HEK293 (cell line): ENCODE results near the gene CAPNS1.

Experiments
- EGR2 ChIP-seq: fragments of 450-650 bp; formaldehyde crosslinking; IDR thresholded peaks from 2 replicates; pipeline ENCODE4 v1.5.1; 2016; ENCODE audit warnings: low read depth, missing biosample characterization, missing genetic modification characterization
- ELK4 ChIP-seq: IDR thresholded peaks from 2 replicates; pipeline ENCODE4 v1.6.1; 2011; ENCODE audit warnings: mild to moderate bottlenecking, low read depth, low read length, borderline replicate concordance
- GLIS2 ChIP-seq: fragments of 450-650 bp; formaldehyde crosslinking; IDR thresholded peaks from 2 replicates; pipeline ENCODE4 v1.5.1; 2016; ENCODE audit warnings: missing biosample characterization, missing genetic modification characterization
- HOXC10 ChIP-seq: sonication (generic); formaldehyde crosslinking; IDR thresholded peaks from 2 replicates; pipeline ENCODE4 v1.8.1; 2023; ENCODE audit warnings: mild to moderate bottlenecking, missing genetic modification reagents
- KLF10 ChIP-seq: fragments of 450-650 bp; IDR thresholded peaks from 2 replicates; pipeline ENCODE4 v1.5.1; 2018; ENCODE audit warnings: missing biosample characterization, mild to moderate bottlenecking, missing genetic modification characterization
- REPIN1 ChIP-seq: fragments of 450-650 bp; formaldehyde crosslinking; IDR thresholded peaks from 2 replicates; pipeline ENCODE4 v1.5.1; 2017; ENCODE audit warnings: missing biosample characterization, missing genetic modification characterization, low read depth
- REST ChIP-seq: fragments of 450-650 bp; formaldehyde crosslinking; IDR thresholded peaks from 2 replicates; pipeline ENCODE4 v1.5.1; 2016; ENCODE audit warnings: missing biosample characterization, missing genetic modification characterization
- SCRT2 ChIP-seq: fragments of 450-650 bp; formaldehyde crosslinking; IDR thresholded peaks from 2 replicates; pipeline ENCODE4 v1.5.1; 2016; ENCODE audit warnings: missing biosample characterization, missing genetic modification characterization
- YY1 ChIP-seq: fragments of 450-650 bp; formaldehyde crosslinking; IDR thresholded peaks from 2 replicates; pipeline ENCODE4 v1.5.1; 2018; ENCODE audit warnings: missing biosample characterization, missing genetic modification characterization
- ZEB2 ChIP-seq: fragments of 450-650 bp; formaldehyde crosslinking; IDR thresholded peaks from 2 replicates; pipeline ENCODE4 v1.5.1; 2016; ENCODE audit warnings: missing biosample characterization, missing genetic modification characterization
- ZFHX2 ChIP-seq: fragments of 450-650 bp; formaldehyde crosslinking; conservative IDR thresholded peaks from 2 replicates; pipeline ENCODE4 v1.5.1; 2016; ENCODE audit warnings: missing biosample characterization, missing genetic modification characterization
- ZFP69B ChIP-seq: fragments of 450-650 bp; formaldehyde crosslinking; IDR thresholded peaks from 2 replicates; pipeline ENCODE4 v1.5.1; 2016; ENCODE audit warnings: missing biosample characterization, missing genetic modification characterization
- ZIC2 ChIP-seq: fragments of 450-650 bp; formaldehyde crosslinking; IDR thresholded peaks from 2 replicates; pipeline ENCODE4 v1.5.1; 2016; ENCODE audit warnings: missing biosample characterization, missing genetic modification characterization
- ZNF10 ChIP-seq: fragments of 450-650 bp; formaldehyde crosslinking; IDR thresholded peaks from 2 replicates; pipeline ENCODE4 v1.5.1; 2017; ENCODE audit warnings: missing biosample characterization, missing genetic modification characterization
- ZNF140 ChIP-seq: fragments of 450-650 bp; formaldehyde crosslinking; IDR thresholded peaks from 2 replicates; pipeline ENCODE4 v1.5.1; 2016; ENCODE audit warnings: missing biosample characterization, missing genetic modification characterization
- ZNF2 ChIP-seq: fragments of 450-650 bp; formaldehyde crosslinking; IDR thresholded peaks from 2 replicates; pipeline ENCODE4 v1.5.1; 2016; ENCODE audit warnings: missing biosample characterization, missing genetic modification characterization
- ZNF221 ChIP-seq: fragments of 450-650 bp; formaldehyde crosslinking; IDR thresholded peaks from 2 replicates; pipeline ENCODE4 v1.5.1; 2017; ENCODE audit warnings: missing biosample characterization, missing genetic modification characterization, borderline replicate concordance
- ZNF24 ChIP-seq: fragments of 450-650 bp; formaldehyde crosslinking; IDR thresholded peaks from 2 replicates; pipeline ENCODE4 v1.5.1; 2016; ENCODE audit warnings: missing biosample characterization, missing genetic modification characterization
- ZNF248 ChIP-seq: fragments of 450-650 bp; formaldehyde crosslinking; IDR thresholded peaks from 2 replicates; pipeline ENCODE4 v1.5.1; 2017; ENCODE audit warnings: missing biosample characterization, missing genetic modification characterization
- ZNF433 ChIP-seq: fragments of 450-650 bp; formaldehyde crosslinking; IDR thresholded peaks from 2 replicates; pipeline ENCODE4 v1.5.1; 2016; ENCODE audit warnings: missing biosample characterization, missing genetic modification characterization, low read depth
- ZNF501 ChIP-seq: fragments of 450-650 bp; formaldehyde crosslinking; IDR thresholded peaks from 2 replicates; pipeline ENCODE4 v1.5.1; 2016; ENCODE audit warnings: missing biosample characterization, missing genetic modification characterization
- ZNF623 ChIP-seq: fragments of 450-650 bp; formaldehyde crosslinking; IDR thresholded peaks from 2 replicates; pipeline ENCODE4 v1.5.1; 2016; ENCODE audit warnings: missing biosample characterization, missing genetic modification characterization
- ZNF624 ChIP-seq: fragments of 450-650 bp; formaldehyde crosslinking; IDR thresholded peaks from 2 replicates; pipeline ENCODE4 v1.5.1; 2017; ENCODE audit warnings: missing biosample characterization, missing genetic modification characterization
- ZNF654 ChIP-seq: fragments of 450-650 bp; formaldehyde crosslinking; IDR thresholded peaks from 2 replicates; pipeline ENCODE4 v1.5.1; 2016; ENCODE audit warnings: low read depth, missing biosample characterization, missing genetic modification characterization
- ZNF777 ChIP-seq: fragments of 450-650 bp; formaldehyde crosslinking; IDR thresholded peaks from 2 replicates; pipeline ENCODE4 v1.5.1; 2017; ENCODE audit warnings: missing biosample characterization, missing genetic modification characterization, borderline replicate concordance
- ZXDB ChIP-seq: fragments of 450-650 bp; formaldehyde crosslinking; IDR thresholded peaks from 2 replicates; pipeline ENCODE4 v1.5.1; 2016; ENCODE audit warnings: missing biosample characterization, missing genetic modification characterization
- TF ChIP-seq, protein P1 (sequence below): fragments of 450-650 bp; formaldehyde crosslinking; IDR thresholded peaks from 2 replicates; pipeline ENCODE4 v1.5.1; 2016; ENCODE audit warnings: missing biosample characterization, missing genetic modification characterization
- TF ChIP-seq, protein P2 (sequence below): fragments of 450-650 bp; formaldehyde crosslinking; IDR thresholded peaks from 2 replicates; pipeline ENCODE4 v1.5.1; 2016; ENCODE audit warnings: missing biosample characterization, missing genetic modification characterization
- TF ChIP-seq, protein P3 (sequence below): fragments of 450-650 bp; formaldehyde crosslinking; IDR thresholded peaks from 2 replicates; pipeline ENCODE4 v1.5.1; 2016; ENCODE audit warnings: missing biosample characterization, missing genetic modification characterization

Gene CAPNS1

GRCh38 chr19:36115453-36116343, 24.2 kb upstream of the CAPNS1 start, which contains the start of gene TBCB (continued):
- TF ChIP-seq ZNF777 (tag by site-specific recombination) (0 out of 2 replicates have a peak, but pooled peaks have one; percentile 22), ZIC2 (peak; percentile 77), ZNF433 (tag by site-specific recombination) (no peak), KLF10 (peak; percentile 83; the same call in 1 of the 2 replicates), ZNF248 (tag by site-specific recombination) (no peak), ZFHX2 (tag by site-specific recombination) (peak; percentile 55), ZNF623 (tag by site-specific recombination) (peak; percentile 27; the same call in 1 of the 2 replicates), ZNF140 (no peak), REPIN1 (tag by site-specific recombination) (peak; percentile 59; the same call in 1 of the 2 replicates), ZNF24 (tag by site-specific recombination) (0 out of 2 replicates have a peak, but pooled peaks have one; percentile 44), ZXDB (tag by site-specific recombination) (peak; percentile 62), ZNF10 (tag by site-specific recombination) (no peak; the same call in 1 of the 2 replicates), ZNF624 (tag by site-specific recombination) (no peak), SCRT2 (tag by site-specific recombination) (peak; percentile 81), ZEB2 (peak; percentile 68), ZNF2 (tag by site-specific recombination) (peak; percentile 22; the same call in 1 of the 2 replicates), GLIS2 (tag by site-specific recombination) (peak; percentile 91), REST (tag by site-specific recombination) (peak; percentile 33), ELK4 (no peak), ZNF654 (no peak), ZFP69B (tag by site-specific recombination) (peak; percentile 41; the same call in 1 of the 2 replicates), HOXC10 (no peak), ZNF501 (tag by site-specific recombination) (peak; percentile 66), ZNF221 (tag by site-specific recombination) (no peak), EGR2 (tag by site-specific recombination) (peak; percentile 56), YY1 (tag by site-specific recombination) (peak; percentile 93; the same call in 1 of the 2 replicates)
- TF ChIP-seq, protein P1, sequence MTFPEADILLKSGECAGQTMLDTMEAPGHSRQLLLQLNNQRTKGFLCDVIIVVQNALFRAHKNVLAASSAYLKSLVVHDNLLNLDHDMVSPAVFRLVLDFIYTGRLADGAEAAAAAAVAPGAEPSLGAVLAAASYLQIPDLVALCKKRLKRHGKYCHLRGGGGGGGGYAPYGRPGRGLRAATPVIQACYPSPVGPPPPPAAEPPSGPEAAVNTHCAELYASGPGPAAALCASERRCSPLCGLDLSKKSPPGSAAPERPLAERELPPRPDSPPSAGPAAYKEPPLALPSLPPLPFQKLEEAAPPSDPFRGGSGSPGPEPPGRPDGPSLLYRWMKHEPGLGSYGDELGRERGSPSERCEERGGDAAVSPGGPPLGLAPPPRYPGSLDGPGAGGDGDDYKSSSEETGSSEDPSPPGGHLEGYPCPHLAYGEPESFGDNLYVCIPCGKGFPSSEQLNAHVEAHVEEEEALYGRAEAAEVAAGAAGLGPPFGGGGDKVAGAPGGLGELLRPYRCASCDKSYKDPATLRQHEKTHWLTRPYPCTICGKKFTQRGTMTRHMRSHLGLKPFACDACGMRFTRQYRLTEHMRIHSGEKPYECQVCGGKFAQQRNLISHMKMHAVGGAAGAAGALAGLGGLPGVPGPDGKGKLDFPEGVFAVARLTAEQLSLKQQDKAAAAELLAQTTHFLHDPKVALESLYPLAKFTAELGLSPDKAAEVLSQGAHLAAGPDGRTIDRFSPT = no peak
- TF ChIP-seq, protein P2, sequence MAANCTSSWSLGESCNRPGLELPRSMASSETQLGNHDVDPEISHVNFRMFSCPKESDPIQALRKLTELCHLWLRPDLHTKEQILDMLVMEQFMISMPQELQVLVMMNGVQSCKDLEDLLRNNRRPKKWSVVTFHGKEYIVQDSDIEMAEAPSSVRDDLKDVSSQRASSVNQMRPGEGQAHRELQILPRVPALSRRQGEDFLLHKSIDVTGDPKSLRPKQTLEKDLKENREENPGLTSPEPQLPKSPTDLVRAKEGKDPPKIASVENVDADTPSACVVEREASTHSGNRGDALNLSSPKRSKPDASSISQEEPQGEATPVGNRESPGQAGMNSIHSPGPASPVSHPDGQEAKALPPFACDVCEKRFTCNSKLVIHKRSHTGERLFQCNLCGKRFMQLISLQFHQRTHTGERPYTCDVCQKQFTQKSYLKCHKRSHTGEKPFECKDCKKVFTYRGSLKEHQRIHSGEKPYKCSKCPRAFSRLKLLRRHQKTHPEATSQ = 0 out of 2 replicates have a peak, but pooled peaks have one; percentile 55
- TF ChIP-seq, protein P3, sequence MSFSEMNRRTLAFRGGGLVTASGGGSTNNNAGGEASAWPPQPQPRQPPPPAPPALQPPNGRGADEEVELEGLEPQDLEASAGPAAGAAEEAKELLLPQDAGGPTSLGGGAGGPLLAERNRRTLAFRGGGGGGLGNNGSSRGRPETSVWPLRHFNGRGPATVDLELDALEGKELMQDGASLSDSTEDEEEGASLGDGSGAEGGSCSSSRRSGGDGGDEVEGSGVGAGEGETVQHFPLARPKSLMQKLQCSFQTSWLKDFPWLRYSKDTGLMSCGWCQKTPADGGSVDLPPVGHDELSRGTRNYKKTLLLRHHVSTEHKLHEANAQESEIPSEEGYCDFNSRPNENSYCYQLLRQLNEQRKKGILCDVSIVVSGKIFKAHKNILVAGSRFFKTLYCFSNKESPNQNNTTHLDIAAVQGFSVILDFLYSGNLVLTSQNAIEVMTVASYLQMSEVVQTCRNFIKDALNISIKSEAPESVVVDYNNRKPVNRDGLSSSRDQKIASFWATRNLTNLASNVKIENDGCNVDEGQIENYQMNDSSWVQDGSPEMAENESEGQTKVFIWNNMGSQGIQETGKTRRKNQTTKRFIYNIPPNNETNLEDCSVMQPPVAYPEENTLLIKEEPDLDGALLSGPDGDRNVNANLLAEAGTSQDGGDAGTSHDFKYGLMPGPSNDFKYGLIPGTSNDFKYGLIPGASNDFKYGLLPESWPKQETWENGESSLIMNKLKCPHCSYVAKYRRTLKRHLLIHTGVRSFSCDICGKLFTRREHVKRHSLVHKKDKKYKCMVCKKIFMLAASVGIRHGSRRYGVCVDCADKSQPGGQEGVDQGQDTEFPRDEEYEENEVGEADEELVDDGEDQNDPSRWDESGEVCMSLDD (tag by site-specific recombination) = peak; percentile 98
